GM23338 (cell line): Measurements from ENCODE around the gene IPCEF1. TPM values are rescaled to one million over a fixed set of nuclear protein-coding genes. Genes with fewer than 3 reads are reported as not detected.
"Not testable (repeated sequence)": the region's sequence is repeated elsewhere in the genome, so short reads cannot be mapped to it uniquely, and the experiment has no call there.

Experiments
- ATAC-seq: fragments of 200-7000 bp; cut with Tn5 transposase; 3 replicates; pipeline ENCODE4 v1.9.1; 2020
- DNase-seq: peaks from one replicate; pipeline ENCODE4 v3.0.0-alpha.2; 2015; ENCODE audit warnings: low spot score
- H2AFZ ChIP-seq: fragments of 200-600 bp; sonication (generic); 2 replicates; pipeline ENCODE4 v1.8.0; 2016; ENCODE audit warnings: antibody characterized with exemption, mild to moderate bottlenecking, moderate library complexity
- H3F3A ChIP-seq: fragments of 200-600 bp; sonication (generic); replicated peaks from 2 replicates; pipeline ENCODE4 v1.8.0; 2017; ENCODE audit warnings: antibody characterized with exemption, mixed run types, low read depth
- H3K27ac ChIP-seq: fragments of 200-600 bp; sonication (generic); 2 replicates; pipeline ENCODE4 v1.6.1; 2016; ENCODE audit warnings: low read depth
- H3K27me3 ChIP-seq: fragments of 200-600 bp; sonication (generic); 2 replicates; pipeline ENCODE4 v1.8.0; 2016; ENCODE audit warnings: mild to moderate bottlenecking, mixed run types, moderate library complexity; ENCODE audit not compliant: insufficient read depth
- H3K36me3 ChIP-seq: fragments of 200-600 bp; sonication (generic); 2 replicates; pipeline ENCODE4 v1.8.0; 2016; ENCODE audit warnings: mild to moderate bottlenecking; ENCODE audit not compliant: insufficient read depth
- H3K4me1 ChIP-seq: fragments of 200-600 bp; sonication (generic); 2 replicates; pipeline ENCODE4 v1.8.0; 2016; ENCODE audit warnings: mild to moderate bottlenecking, moderate library complexity; ENCODE audit not compliant: insufficient read depth
- H3K4me2 ChIP-seq: fragments of 200-600 bp; sonication (generic); 2 replicates; pipeline ENCODE4 v1.7.1; 2017; ENCODE audit warnings: mixed run types
- H3K4me3 ChIP-seq: fragments of 200-600 bp; sonication (generic); 2 replicates; pipeline ENCODE4 v1.6.1; 2016; ENCODE audit warnings: mixed run types
- H3K79me2 ChIP-seq: fragments of 200-600 bp; sonication (generic); replicated peaks from 2 replicates; pipeline ENCODE4 v1.8.0; 2017; ENCODE audit warnings: mild to moderate bottlenecking; ENCODE audit not compliant: insufficient read depth
- H3K9me2 ChIP-seq: fragments of 200-600 bp; sonication (generic); 2 replicates; pipeline ENCODE4 v1.8.0; 2017; ENCODE audit not compliant: insufficient read depth
- H4K20me1 ChIP-seq: fragments of 200-600 bp; sonication (generic); replicated peaks from 2 replicates; pipeline ENCODE4 v1.8.0; 2017; ENCODE audit warnings: mild to moderate bottlenecking; ENCODE audit not compliant: insufficient read depth
- H3K27ac Mint-ChIP-seq: 2 replicates; pipeline ENCODE4 v1.8.0; 2020; ENCODE audit warnings: inconsistent platforms, mild to moderate bottlenecking, moderate library complexity, mixed read lengths
- H3K27me3 Mint-ChIP-seq: 3 replicates; pipeline ENCODE4 v1.8.0; 2022; ENCODE audit warnings: low read depth, mild to moderate bottlenecking, moderate library complexity, mixed read lengths, inconsistent platforms; ENCODE audit not compliant: insufficient read depth, poor library complexity
- H3K36me3 Mint-ChIP-seq: 3 replicates; pipeline ENCODE4 v1.8.0; 2021; ENCODE audit warnings: low read depth, mild to moderate bottlenecking, inconsistent platforms, moderate library complexity, mixed read lengths
- H3K4me1 Mint-ChIP-seq: 3 replicates; pipeline ENCODE4 v1.8.0; 2020; ENCODE audit warnings: mild to moderate bottlenecking, inconsistent platforms, mixed read lengths
- H3K4me3 Mint-ChIP-seq: 3 replicates; pipeline ENCODE4 v1.8.0; 2021; ENCODE audit warnings: moderate library complexity, mild to moderate bottlenecking, inconsistent platforms, mixed read lengths
- H3K9me3 Mint-ChIP-seq: 3 replicates; pipeline ENCODE4 v1.8.0; 2020; ENCODE audit warnings: moderate library complexity, mild to moderate bottlenecking, inconsistent platforms, mixed read lengths
- CREB1 ChIP-seq: fragments of 250-450 bp; sonication (Bioruptor Pico); IDR thresholded peaks from 2 replicates; pipeline ENCODE4 v1.5.0; 2020; ENCODE audit warnings: low read depth, mild to moderate bottlenecking, moderate library complexity
- CTCF ChIP-seq, 2 experiments: fragments of 200-600 bp in 1 of 2; sonication (generic) in 1 of 2; conservative IDR thresholded peaks; 2 replicates each; pipeline versions ENCODE4 v1.5.1 to v1.6.1; 2016 to 2017; ENCODE audit warnings: antibody characterized with exemption in 2 of 2, low read depth in 2 of 2, mild to moderate bottlenecking in 2 of 2, moderate library complexity in 1 of 2
- EZH2 ChIP-seq: fragments of 200-600 bp; sonication (generic); IDR thresholded peaks from one replicate; pipeline ENCODE4 v1.8.0; 2017; ENCODE audit warnings: antibody characterized with exemption, mild to moderate bottlenecking, low read depth; ENCODE audit not compliant: unreplicated experiment
- EZH2phosphoT487 ChIP-seq: fragments of 200-600 bp; sonication (generic); IDR thresholded peaks from one replicate; pipeline ENCODE4 v1.8.1; 2018; ENCODE audit warnings: antibody characterized with exemption; ENCODE audit not compliant: unreplicated experiment
- JUNB ChIP-seq: IDR thresholded peaks from one replicate; pipeline ENCODE4 v1.6.1; 2016; ENCODE audit warnings: antibody characterized with exemption; ENCODE audit not compliant: unreplicated experiment
- NANOG ChIP-seq: IDR thresholded peaks from 2 replicates; pipeline ENCODE4 v1.6.1; 2016; ENCODE audit warnings: antibody characterized with exemption, borderline replicate concordance
- POLR2AphosphoS5 ChIP-seq: IDR thresholded peaks from 2 replicates; pipeline ENCODE4 v1.6.1; 2016; ENCODE audit warnings: antibody characterized with exemption, low read depth
- REST ChIP-seq: IDR thresholded peaks from one replicate; pipeline ENCODE4 v1.6.1; 2018; ENCODE audit warnings: antibody characterized with exemption; ENCODE audit not compliant: unreplicated experiment
- STAT1 ChIP-seq: IDR thresholded peaks from one replicate; pipeline ENCODE4 v1.6.1; 2016; ENCODE audit warnings: antibody characterized with exemption; ENCODE audit not compliant: unreplicated experiment
- ZNF114 ChIP-seq: fragments of 250-450 bp; sonication (Bioruptor Pico); IDR thresholded peaks from 2 replicates; pipeline ENCODE4 v1.5.0; 2020; ENCODE audit warnings: mild to moderate bottlenecking, moderate library complexity
- polyA plus RNA-seq: library from polyadenylated mRNA; unstranded; fragments of >200 nt; fragmentation: Nextera tagmentation; extraction: Ambion mirVana; gene quantifications from 2 replicates; pipeline ENCODE4 v1.2.1, GENCODE V29; 2016
- total RNA-seq: library from RNA; depleted of rRNA; stranded (reverse); fragments of >200 nt; shearing (Covaris generic); gene quantifications from 2 replicates; pipeline ENCODE4 v1.2.3, GENCODE V29; 2014
- TF ChIP-seq, protein P1 (sequence below): IDR thresholded peaks from 2 replicates; pipeline ENCODE4 v1.6.1; 2016; ENCODE audit warnings: antibody characterized with exemption

The IPCEF1 gene
- total and polyA plus RNA-seq, 2 experiments from 2014 or later: 0.15 to 1.8 TPM

GRCh38 chr6:154202339-154202738 lies 154.3 kb downstream of the IPCEF1 start (continued):
- no peak for TF ChIP-seq JUNB

DNA sequence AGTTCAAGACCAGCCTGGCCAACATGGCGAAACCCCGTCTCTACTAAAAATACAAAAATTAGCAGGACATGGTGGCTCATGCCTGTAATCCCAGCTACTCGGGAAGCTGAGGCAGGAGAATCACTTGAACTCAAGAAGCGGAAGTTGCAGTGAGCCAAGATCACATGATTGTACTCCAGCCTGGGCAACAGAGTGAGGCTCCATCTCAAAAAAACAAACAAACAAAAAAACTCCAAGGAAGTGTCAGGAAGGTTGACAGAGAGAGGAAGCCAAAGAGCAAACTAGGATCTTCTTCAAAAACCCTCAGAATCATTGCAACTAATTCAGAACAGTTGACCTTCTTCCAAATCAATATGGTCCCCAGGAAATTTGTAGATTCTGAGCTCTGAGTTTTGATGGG lies 154.9 kb downstream of the IPCEF1 start:
- not testable (repeated sequence) for H3K36me3 Mint-ChIP-seq, H2AFZ ChIP-seq, H3K4me2 ChIP-seq, H3K9me2 ChIP-seq, ATAC-seq, H3K27ac ChIP-seq, H3K27ac Mint-ChIP-seq, H3K36me3 ChIP-seq, H3K4me1 Mint-ChIP-seq, H3K27me3 ChIP-seq, H3K4me3 ChIP-seq, H3K27me3 Mint-ChIP-seq, DNase-seq, H3K9me3 Mint-ChIP-seq, H3K4me3 Mint-ChIP-seq, H3K79me2 ChIP-seq, H3K4me1 ChIP-seq, H3F3A ChIP-seq, H4K20me1 ChIP-seq

DNA sequence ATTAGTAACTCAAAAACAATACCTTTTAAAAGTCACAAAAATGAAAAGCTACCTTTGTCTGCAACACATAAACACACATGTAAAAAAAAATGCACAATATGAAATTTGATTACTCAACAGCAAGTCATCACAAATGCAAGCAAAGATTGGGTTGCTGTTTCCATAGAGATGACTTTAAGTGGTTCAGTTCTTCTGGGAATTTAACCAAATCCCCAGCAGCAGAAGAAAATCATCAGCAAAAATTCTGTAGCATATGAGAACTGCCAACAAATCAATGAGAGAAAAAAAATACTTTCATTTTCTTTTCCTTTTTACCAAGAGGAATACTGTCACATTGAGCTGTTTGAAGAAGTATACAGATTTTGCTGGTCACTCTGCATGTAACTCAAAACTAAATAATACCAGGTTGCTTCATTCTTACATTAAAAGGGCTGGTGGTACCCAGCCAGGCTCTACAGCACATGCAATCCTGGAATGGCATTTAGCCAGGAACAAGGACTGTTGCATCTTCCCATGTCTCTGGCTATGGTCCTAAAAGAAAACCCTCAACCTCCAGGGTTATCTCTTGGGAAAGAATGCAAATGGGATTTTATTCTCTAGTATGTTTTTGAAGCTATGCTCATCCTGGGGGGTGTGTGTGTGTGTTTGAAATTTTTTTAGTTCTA lies 159.3 kb downstream of the IPCEF1 start:
- no peaks in the 10 kb centered on the region; the same call in 1 of the 3 replicates for H3K36me3 Mint-ChIP-seq
- Histone ChIP-seq H3K36me3 (no peaks in the 10 kb centered on the region), H3K79me2 (no peaks in the 10 kb centered on the region), H3K4me1 (no peaks in the 10 kb centered on the region), H3K27me3 (no peaks in the 10 kb centered on the region), H4K20me1 (no peaks in the 10 kb centered on the region), H2AFZ (no peak overlapping the region), H3K4me2 (no peak overlapping the region), H3K27ac (no peak overlapping the region), H3K9me2 (no peaks in the 10 kb centered on the region), H3F3A (no peaks in the 10 kb centered on the region), H3K4me3 (no peak overlapping the region)
- no peaks in the 10 kb centered on the region for H3K4me1 Mint-ChIP-seq
- H3K9me3 Mint-ChIP-seq: no peaks in the 10 kb centered on the region; the same call in 2 of the 3 replicates
- TF ChIP-seq POLR2AphosphoS5 (no peak), ZNF114 (CRISPR knock-in tag) (no peak), JUNB (no peak)
- H3K27me3 Mint-ChIP-seq: no peaks in the 10 kb centered on the region
- no peak for DNase-seq
- H3K4me3 Mint-ChIP-seq: no peak overlapping the region
- no peak for ATAC-seq
- H3K27ac Mint-ChIP-seq: no peak overlapping the region

GRCh38 chr6:154196333-154196885 lies 160.2 kb downstream of the IPCEF1 start:
- no peaks in the 10 kb centered on the region for H3K36me3 ChIP-seq
- H3K79me2 ChIP-seq: no peaks in the 10 kb centered on the region
- no peaks in the 10 kb centered on the region for H3K4me1 ChIP-seq
- H3K27me3 ChIP-seq: no peaks in the 10 kb centered on the region
- H3K27ac ChIP-seq: no peak overlapping the region
- no peak overlapping the region for H3K27ac Mint-ChIP-seq
- H3F3A ChIP-seq: no peaks in the 10 kb centered on the region
- no peaks in the 10 kb centered on the region for H3K27me3 Mint-ChIP-seq
- H3K9me2 ChIP-seq: no peaks in the 10 kb centered on the region
- no peaks in the 10 kb centered on the region for H4K20me1 ChIP-seq
- no peak overlapping the region for H3K4me2 ChIP-seq
- H3K9me3 Mint-ChIP-seq: no peaks in the 10 kb centered on the region; the same call in 2 of the 3 replicates
- H3K4me1 Mint-ChIP-seq: no peaks in the 10 kb centered on the region
- no peaks in the 10 kb centered on the region; the same call in 1 of the 3 replicates for H3K36me3 Mint-ChIP-seq
- H3K4me3 Mint-ChIP-seq: no peak overlapping the region
- H3K4me3 ChIP-seq: no peak overlapping the region
- ATAC-seq: no peak
- DNase-seq: no peak
- H2AFZ ChIP-seq: no peak overlapping the region
- TF ChIP-seq REST (no peak), CTCF (conservative IDR thresholded peaks at IDR 0.05; ENCODE audit: low read depth in 2 of 2) (no peak), NANOG (no peak), CREB1 (no peak), STAT1 (no peak), POLR2AphosphoS5 (no peak), ZNF114 (CRISPR knock-in tag) (no peak), EZH2 (no peak), EZH2phosphoT487 (no peak)
- TF ChIP-seq, protein P1, sequence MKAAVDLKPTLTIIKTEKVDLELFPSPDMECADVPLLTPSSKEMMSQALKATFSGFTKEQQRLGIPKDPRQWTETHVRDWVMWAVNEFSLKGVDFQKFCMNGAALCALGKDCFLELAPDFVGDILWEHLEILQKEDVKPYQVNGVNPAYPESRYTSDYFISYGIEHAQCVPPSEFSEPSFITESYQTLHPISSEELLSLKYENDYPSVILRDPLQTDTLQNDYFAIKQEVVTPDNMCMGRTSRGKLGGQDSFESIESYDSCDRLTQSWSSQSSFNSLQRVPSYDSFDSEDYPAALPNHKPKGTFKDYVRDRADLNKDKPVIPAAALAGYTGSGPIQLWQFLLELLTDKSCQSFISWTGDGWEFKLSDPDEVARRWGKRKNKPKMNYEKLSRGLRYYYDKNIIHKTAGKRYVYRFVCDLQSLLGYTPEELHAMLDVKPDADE: no peak
